Stimulated activated naive CD8-positive, alpha-beta T cell treated with anti-CD3 and anti-CD28 coated beads, Interleukin-15, Interleukin-2, amounts not matched to agents 100 ng/mL and 50 ng/mL, for 24 hours (primary cell): ENCODE measurements around the gene LBHD2.

Source experiments
- H3K27ac Mint-ChIP-seq: one replicate; pipeline ENCODE4 v1.8.0; 2021; ENCODE audit warnings: mild to moderate bottlenecking, mixed read lengths
- H3K27me3 Mint-ChIP-seq: one replicate; pipeline ENCODE4 v1.8.0; 2021; ENCODE audit warnings: mixed read lengths
- H3K36me3 Mint-ChIP-seq: one replicate; pipeline ENCODE4 v1.8.0; 2021; ENCODE audit warnings: low read depth, mixed read lengths
- H3K4me1 Mint-ChIP-seq: one replicate; pipeline ENCODE4 v1.8.0; 2021; ENCODE audit warnings: low read depth, mixed read lengths
- H3K4me3 Mint-ChIP-seq: one replicate; pipeline ENCODE4 v1.8.0; 2021; ENCODE audit warnings: mild to moderate bottlenecking, mixed read lengths
- H3K9me3 Mint-ChIP-seq: one replicate; pipeline ENCODE4 v1.8.0; 2021; ENCODE audit warnings: mixed read lengths

LBHD2 gene

GRCh38 chr14:103074729-103075367 is 9.2 kb upstream of the LBHD2 start:
- no peaks in the 10 kb centered on the region for H3K4me1 Mint-ChIP-seq
- H3K4me3 Mint-ChIP-seq = no peak overlapping the region
- H3K27ac Mint-ChIP-seq = no peak overlapping the region
- H3K9me3 Mint-ChIP-seq = no peaks in the 10 kb centered on the region
- H3K36me3 Mint-ChIP-seq = no peaks in the 10 kb centered on the region
- peaks cover 5% of the 10 kb centered on the region for H3K27me3 Mint-ChIP-seq

GRCh38 chr14:103078420-103078749 is 5.6 kb upstream of the LBHD2 start:
- no peak overlapping the region for H3K27ac Mint-ChIP-seq
- no peaks in the 10 kb centered on the region for H3K4me1 Mint-ChIP-seq
- H3K4me3 Mint-ChIP-seq = no peak overlapping the region

GRCh38 chr14:103078860-103079587 is 5.0 kb upstream of the LBHD2 start:
- H3K27me3 Mint-ChIP-seq = peaks cover 5% of the 10 kb centered on the region

More at GRCh38 chr14:103078420-103078749, 5.6 kb upstream of the LBHD2 start:
- H3K36me3 Mint-ChIP-seq = no peaks in the 10 kb centered on the region
- H3K27me3 Mint-ChIP-seq = peaks cover 5% of the 10 kb centered on the region
- no peaks in the 10 kb centered on the region for H3K9me3 Mint-ChIP-seq

GRCh38 chr14:103081951-103082350 is 2.1 kb upstream of the LBHD2 start:
- Mint-ChIP-seq H3K27me3 (peaks cover 8% of the 10 kb centered on the region), H3K27ac (no peak overlapping the region), H3K9me3 (no peaks in the 10 kb centered on the region), H3K36me3 (no peaks in the 10 kb centered on the region), H3K4me3 (no peak overlapping the region), H3K4me1 (no peaks in the 10 kb centered on the region)

More at GRCh38 chr14:103078860-103079587, 5.0 kb upstream of the LBHD2 start:
- Mint-ChIP-seq H3K27ac (no peak overlapping the region), H3K4me1 (no peaks in the 10 kb centered on the region), H3K9me3 (no peaks in the 10 kb centered on the region), H3K36me3 (no peaks in the 10 kb centered on the region), H3K4me3 (no peak overlapping the region)

- Mint-ChIP-seq H3K36me3 (no peaks in the 10 kb centered on the region), H3K27me3 (peaks cover 10% of the 10 kb centered on the region), H3K27ac (no peak overlapping the region), H3K4me1 (no peaks in the 10 kb centered on the region), H3K4me3 (no peak overlapping the region), H3K9me3 (no peaks in the 10 kb centered on the region)
Measured at GRCh38 chr14:103085106-103086091, 1.4 kb downstream of the LBHD2 start.

GRCh38 chr14:103086771-103087342 is 2.8 kb downstream of the LBHD2 start:
- H3K36me3 Mint-ChIP-seq = no peaks in the 10 kb centered on the region
- peaks cover 10% of the 10 kb centered on the region for H3K27me3 Mint-ChIP-seq
- H3K4me1 Mint-ChIP-seq = peaks cover 4% of the 10 kb centered on the region
- H3K4me3 Mint-ChIP-seq = no peak overlapping the region
- no peaks in the 10 kb centered on the region for H3K9me3 Mint-ChIP-seq
- H3K27ac Mint-ChIP-seq = no peak overlapping the region

GRCh38 chr14:103087343-103087835 is 3.4 kb downstream of the LBHD2 start:
- Mint-ChIP-seq H3K4me3 (no peak overlapping the region), H3K9me3 (no peaks in the 10 kb centered on the region), H3K27me3 (peaks cover 10% of the 10 kb centered on the region), H3K27ac (no peak overlapping the region), H3K36me3 (no peaks in the 10 kb centered on the region), H3K4me1 (peaks cover 4% of the 10 kb centered on the region)

GRCh38 chr14:103088921-103089320 is 4.9 kb downstream of the LBHD2 start:
- Mint-ChIP-seq H3K4me3 (no peak overlapping the region), H3K36me3 (no peaks in the 10 kb centered on the region), H3K27me3 (peaks cover 10% of the 10 kb centered on the region), H3K4me1 (peaks cover 4% of the 10 kb centered on the region), H3K27ac (no peak overlapping the region), H3K9me3 (no peaks in the 10 kb centered on the region)

- Mint-ChIP-seq H3K27me3 (peaks cover 7% of the 10 kb centered on the region), H3K4me1 (peaks cover 4% of the 10 kb centered on the region), H3K36me3 (no peaks in the 10 kb centered on the region), H3K4me3 (no peak overlapping the region), H3K9me3 (no peaks in the 10 kb centered on the region), H3K27ac (no peak overlapping the region)
Measured at GRCh38 chr14:103089386-103090335, 5.7 kb downstream of the LBHD2 start.

GRCh38 chr14:103090481-103091020 is 6.5 kb downstream of the LBHD2 start:
- H3K27me3 Mint-ChIP-seq = peaks cover 4% of the 10 kb centered on the region
- no peak overlapping the region for H3K27ac Mint-ChIP-seq
- H3K4me1 Mint-ChIP-seq = peaks cover 4% of the 10 kb centered on the region
- H3K9me3 Mint-ChIP-seq = no peaks in the 10 kb centered on the region
- no peaks in the 10 kb centered on the region for H3K36me3 Mint-ChIP-seq
- peak overlapping the region; percentile 37 for H3K4me3 Mint-ChIP-seq

GRCh38 chr14:103091041-103091882 is 7.3 kb downstream of the LBHD2 start:
- Mint-ChIP-seq H3K4me3 (peak overlapping the region; percentile 37), H3K4me1 (peaks cover 4% of the 10 kb centered on the region), H3K36me3 (no peaks in the 10 kb centered on the region), H3K27me3 (peaks cover 2% of the 10 kb centered on the region), H3K27ac (no peak overlapping the region), H3K9me3 (no peaks in the 10 kb centered on the region)

- Mint-ChIP-seq H3K36me3 (no peaks in the 10 kb centered on the region), H3K27me3 (peaks cover 2% of the 10 kb centered on the region), H3K27ac (no peak overlapping the region), H3K9me3 (no peaks in the 10 kb centered on the region), H3K4me3 (peak overlapping the region; percentile 13), H3K4me1 (peaks cover 4% of the 10 kb centered on the region)
Measured at GRCh38 chr14:103091883-103092222, 7.8 kb downstream of the LBHD2 start.

GRCh38 chr14:103093856-103094405 is 9.9 kb downstream of the LBHD2 start:
- H3K27me3 Mint-ChIP-seq = no peaks in the 10 kb centered on the region
- H3K4me1 Mint-ChIP-seq = peaks cover 4% of the 10 kb centered on the region
- H3K9me3 Mint-ChIP-seq = no peaks in the 10 kb centered on the region
- no peak overlapping the region for H3K27ac Mint-ChIP-seq
- H3K4me3 Mint-ChIP-seq = no peak overlapping the region
- H3K36me3 Mint-ChIP-seq = no peaks in the 10 kb centered on the region
